GM19035 (cell line): ENCODE data around the gene USPL1.
A peak's percentile ranks its signal among the peaks of the same experiment; 100 is the strongest.
"Not testable (repeated sequence)": the region's sequence is repeated elsewhere in the genome, so short reads cannot be mapped to it uniquely, and the experiment has no call there.

ENCODE experiments used
- ATAC-seq: cut with Tn5 transposase; IDR thresholded peaks from one replicate; pipeline ENCODE4 v1.9.1; 2021; ENCODE audit not compliant: unreplicated experiment

The USPL1 gene

DNA sequence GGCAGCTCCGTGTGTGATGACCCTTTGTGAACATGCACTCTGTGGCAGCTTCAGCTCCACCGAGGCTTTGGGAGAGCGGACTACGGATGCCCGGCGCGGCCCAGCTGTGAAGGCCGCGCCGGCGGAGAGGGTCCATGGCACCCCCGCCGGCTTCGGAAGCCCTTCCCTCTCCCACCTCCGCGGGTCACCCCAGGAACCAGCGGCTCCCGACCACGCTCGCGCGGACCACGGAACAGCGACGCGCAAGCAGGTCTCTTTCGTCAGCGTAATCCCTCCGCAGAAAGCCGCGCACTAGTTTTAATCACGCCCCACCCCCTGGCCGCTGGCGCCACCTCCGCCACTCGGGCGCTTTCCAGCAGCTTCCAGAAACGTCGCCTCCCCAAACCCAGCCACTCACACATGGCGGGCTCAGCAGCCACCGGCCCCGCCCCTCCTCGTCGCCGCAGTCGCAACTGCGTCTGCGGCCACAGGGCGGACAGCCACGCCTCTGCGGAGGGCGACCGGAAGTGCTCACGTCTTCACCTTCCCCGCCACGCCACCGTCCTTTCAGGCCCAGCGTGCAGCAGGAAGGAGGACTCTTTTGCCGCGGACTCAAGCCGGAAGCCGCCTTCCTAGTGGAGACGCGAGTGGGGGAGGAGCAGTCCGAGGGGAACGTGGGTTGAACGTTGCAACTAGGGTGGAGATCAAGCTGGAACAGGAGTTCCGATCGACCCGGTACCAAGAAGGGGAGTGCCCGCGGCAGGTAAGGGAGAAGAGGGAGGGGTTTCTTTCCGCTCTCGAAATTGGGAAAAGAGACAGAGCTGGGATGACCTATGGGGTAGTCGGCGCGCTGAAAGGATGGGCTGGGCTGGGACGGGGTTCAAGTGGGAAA lies at the start of gene USPL1:
USPL1 (plus strand) TSS at position 606 of the 871 bp plus-strand sequence. CDS start 3,221 bp downstream, outside the sequence.
- peak; percentile 86 for ATAC-seq

DNA sequence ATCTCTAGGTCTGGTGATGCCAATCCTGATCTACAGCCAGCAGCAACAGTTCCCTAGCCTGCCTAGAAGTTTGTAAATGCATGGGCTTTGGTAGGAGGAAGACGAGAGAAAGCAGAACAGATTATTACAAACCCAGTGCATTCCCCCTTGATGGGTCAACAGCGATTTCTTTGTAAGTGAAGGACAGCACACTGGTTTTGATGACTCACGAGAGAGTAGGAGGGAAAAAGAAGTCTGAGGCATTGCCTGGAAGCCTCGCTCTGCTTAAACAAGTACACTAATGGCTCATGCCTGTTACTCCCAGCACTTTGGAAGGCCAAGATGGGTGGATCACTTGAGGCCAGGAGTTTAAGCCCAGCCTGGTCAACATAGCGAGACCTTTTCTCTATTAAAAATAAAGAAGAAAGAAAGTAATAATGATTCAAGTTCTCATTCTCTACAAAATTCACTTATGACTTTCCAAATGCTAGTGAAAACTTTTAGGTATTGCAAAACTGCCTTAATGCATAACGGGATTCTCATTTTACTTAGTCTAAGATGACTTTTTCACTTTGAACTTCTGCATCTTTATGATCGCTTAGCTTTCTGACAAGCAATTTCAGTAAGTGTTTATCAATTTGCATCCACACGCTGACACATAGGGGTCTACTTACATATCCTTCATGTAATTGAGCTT lies 47.7 kb upstream of the USPL1 start:
- ATAC-seq = no peak

DNA sequence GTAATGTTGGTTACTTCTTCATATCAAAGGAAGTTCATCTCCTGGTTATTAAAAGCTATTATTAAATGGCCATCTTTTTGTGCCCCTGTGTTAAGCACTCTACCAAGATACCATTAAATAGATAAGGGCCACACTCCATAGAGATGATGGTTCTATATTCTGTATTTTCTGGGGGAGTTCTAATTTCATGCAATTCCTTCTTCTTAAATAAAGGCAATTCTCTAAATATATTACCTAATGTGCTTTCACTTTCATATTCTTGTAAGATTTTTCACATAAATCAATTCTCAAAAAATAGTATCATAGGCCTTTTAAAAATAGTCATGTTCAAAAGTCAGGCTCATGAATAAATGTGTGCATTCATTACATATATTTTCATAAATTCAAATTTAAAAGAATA lies 47.0 kb upstream of the USPL1 start:
- ATAC-seq = no peak

DNA sequence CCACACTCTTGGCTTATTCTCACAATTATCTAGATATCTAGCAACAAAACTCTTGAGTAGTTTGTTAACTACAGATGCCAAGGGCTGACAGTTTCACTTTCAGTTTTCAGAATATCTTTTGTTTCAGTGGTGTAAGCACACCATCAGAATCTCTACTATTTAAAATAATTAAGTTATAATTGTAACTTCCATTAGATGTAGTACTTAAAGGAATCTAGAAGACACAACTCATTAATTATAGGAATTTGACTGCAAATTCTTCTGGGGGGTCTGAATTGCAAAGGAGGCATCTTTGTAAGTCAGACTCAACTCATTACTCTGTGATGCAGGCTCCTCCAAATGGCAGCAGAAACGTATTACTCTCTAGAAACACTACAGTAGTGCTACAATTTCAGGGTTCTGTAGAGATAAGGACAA lies 44.9 kb upstream of the USPL1 start:
- peak; percentile 64 for ATAC-seq

DNA sequence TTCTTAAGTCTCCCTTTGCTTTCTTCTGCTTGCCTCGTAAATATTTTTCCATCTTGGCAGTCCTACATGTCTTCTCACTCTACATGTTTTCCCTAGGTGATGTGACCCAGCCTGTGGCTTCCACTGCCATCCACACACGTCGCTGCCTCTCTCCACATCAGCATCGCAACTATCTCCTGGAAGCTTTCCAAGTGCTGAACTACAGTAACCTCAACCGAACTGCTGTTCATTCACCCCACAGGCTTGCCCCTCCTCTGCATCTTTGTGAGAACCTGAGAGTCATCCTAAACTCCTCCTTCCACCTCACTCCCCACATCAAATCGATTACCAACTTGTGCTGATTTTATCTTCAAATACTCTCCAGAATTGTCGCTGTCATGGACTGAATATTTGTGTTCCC lies 41.2 kb upstream of the USPL1 start:
- no peak for ATAC-seq

DNA sequence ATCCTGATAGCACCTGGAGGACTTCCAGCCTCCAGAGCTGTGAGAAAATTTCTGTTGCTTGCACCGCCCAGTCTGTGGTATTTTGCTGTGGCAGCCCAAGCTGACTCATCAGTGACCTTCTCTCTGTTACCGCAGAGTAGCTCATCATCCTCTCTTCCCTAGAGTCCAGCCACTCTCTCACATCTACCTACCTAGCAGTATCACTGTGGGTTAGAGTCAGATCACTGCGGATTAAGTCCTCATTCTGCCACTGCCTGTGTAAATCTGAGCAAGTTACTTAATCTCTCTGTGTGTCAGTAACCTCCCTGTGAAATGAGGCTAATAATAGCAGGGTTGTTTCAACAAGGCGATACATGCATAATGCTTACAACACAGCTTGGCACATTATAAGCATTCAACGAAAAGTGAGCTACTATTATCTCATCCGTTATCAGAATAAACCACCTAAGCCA lies 40.3 kb upstream of the USPL1 start:
- ATAC-seq = peak; percentile 79

DNA sequence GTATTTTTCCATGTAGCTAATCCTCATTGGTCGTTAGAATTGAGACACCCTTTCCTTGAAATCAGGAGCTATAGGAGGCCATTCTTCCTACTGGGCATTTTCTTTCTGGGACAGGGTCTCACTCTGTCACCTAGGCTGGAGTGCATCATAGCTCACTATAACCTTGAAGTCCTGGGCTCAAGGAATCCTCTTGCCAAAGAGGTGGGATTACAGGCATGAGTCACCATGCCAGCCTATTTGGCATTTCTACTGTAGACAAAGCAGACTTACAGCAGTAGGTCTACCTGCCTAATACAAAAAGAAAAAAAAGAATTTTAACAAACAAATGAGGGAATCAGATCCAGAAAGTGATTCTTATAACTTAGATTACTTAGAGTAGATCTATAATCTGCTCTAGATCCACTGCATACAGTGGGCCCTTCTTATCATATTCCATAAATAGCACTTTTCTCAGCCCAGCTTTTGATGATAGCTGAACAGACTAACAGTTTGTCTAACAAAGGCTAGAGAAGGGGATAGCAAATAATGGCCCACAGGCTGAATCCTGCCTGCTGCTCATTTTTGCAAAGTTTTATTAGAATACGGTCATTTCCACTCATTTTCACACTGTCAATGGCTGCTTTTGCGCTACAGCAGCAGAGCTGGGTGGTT lies 36.7 kb upstream of the USPL1 start:
- ATAC-seq = no peak

DNA sequence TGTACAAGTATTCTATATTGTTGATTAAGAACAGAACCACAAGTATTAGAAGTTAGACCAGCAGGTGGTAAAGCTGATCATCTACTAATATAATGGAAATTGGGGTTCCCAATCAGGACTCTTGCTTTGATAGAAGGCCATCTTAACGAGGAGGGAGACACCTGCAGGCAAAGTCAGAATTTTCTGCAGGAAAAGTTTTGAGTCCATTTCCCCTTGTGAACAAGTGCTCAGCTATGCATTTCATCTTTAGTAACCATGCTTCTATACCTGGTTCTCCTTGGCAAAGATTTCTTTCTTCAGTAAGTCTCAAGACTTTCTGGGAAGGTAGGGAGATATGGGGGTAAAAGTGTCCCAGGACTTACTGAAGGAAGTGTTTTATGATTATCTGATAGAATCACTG lies 36.1 kb upstream of the USPL1 start:
- no peak for ATAC-seq

DNA sequence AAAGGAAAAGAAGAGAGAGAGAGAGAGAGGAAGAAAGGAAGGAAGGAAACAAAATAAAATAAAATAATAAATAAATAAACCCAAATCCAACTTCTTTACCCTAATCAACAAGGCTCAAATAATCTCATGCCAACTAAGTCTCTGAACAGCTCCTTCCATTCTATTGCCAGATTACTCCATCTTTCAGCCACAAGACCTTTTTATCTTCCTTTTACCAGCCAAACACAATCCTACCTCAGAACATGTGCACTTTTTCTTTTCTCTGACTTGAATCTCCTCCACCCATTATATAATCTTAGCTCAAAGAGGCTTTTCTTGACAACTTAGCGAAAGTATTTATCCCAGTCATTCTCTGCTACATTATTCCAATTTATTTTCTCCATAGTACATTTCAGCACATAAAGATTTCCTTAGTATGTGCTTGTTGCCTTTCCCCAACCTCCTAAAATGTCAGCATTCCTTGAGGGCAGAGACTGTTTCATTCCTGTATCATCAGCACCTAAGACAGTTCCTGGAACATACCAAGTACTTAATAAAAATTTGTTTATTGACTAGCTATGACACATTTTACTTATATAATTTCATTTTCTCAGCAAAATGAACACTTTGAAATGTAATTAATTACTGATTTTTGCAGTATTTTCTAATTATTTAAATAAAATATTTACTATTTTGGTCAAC lies 33.5 kb upstream of the USPL1 start:
- no peak for ATAC-seq

DNA sequence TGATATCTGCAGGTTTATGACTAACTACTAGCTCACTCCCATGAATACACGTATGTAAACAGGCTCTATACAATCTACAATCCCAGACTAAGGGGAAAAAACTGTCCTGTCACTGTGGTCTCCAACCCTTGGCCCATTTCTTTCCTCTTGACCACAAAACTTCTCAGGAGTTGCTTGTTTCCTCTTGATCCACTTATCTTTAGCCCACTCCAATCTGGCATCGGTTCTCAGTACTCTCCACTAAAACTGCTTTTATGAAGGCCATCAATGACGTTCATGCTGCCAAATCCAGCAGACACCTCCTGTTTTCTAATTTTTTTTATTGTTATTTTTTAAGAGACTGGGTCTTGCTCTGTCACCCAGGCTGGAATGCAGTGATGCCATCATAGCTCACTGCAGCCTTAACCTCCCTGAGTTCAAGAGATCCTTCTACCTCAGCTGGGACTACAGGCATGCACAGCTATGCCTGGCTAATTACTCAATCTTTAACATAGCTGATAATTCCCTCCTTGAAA lies 31.9 kb upstream of the USPL1 start:
- no peak for ATAC-seq

DNA sequence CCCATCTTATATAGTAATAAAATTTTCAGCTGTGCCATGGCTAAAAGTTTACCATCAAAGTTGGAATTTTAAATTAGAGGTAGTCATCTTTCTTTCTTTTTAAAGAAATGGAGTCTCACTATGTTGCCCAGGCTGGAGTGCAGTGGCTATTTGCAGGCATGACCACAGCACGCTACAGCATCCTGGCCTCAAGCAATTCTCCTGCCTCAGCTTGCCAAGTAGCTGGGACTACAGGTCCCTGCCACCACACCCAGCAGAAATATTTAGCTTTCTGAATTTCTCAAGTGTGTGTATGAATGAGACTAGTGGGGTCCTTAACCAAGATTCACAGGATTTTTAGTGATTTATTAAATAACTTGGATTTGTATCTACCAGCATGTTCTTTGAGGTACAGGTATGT lies 30.5 kb upstream of the USPL1 start:
- no peak for ATAC-seq

DNA sequence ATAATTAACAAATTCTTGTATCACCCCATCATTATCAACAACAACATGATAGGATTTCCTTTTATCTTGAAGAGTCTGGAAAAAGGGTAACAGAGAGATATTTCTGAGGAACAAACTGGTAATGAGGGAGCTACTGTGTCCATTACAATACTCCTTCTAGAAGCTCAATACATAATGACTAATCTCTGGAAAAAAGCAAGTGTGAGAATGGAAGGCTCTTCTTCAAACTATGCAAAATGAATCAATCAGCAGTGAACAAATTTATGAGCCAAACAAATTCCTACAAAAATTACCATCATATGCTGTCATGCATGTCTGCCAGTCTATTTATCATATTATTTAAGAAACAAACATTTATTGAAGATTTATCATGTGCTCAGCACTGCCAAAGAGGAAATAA lies 30.0 kb upstream of the USPL1 start:
- no peak for ATAC-seq

DNA sequence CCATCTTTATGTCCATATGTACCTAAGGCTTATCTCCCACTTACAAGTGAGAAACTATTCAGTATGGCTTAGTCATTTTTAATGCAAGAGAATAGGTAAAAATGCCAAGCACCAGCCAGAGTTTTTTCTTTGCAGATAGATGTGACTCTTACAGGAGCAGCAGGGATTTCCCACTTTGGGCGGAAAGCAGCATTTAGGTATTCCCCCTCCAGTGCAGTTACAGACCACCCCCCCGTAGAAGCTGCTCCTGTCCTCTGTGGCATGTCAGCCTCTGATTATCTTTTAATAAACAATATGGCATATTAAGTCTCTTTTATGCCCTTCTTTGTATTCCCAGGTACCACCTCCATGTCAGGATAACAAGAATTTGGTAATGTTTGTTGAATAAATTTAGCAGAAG lies 24.7 kb upstream of the USPL1 start:
- ATAC-seq = no peak

DNA sequence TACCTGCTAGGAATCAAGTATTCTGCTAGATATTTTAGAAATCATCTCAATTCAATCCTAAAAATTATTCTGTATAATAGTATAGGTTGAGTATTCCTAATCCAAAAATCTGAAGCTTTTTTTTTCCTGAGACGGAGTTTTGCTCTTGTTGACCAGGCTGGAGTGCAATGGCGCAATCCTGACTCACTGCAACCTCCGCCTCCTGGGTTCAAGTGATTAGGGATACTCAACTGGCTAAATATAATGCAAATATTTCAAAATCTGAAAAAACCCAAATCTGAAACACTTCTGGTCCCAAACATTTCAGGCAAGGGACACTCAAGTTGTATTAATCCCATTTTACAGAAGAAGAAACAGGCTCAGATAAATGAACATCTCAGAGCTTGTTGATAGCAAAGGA lies 17.2 kb upstream of the USPL1 start:
- ATAC-seq = no peak

DNA sequence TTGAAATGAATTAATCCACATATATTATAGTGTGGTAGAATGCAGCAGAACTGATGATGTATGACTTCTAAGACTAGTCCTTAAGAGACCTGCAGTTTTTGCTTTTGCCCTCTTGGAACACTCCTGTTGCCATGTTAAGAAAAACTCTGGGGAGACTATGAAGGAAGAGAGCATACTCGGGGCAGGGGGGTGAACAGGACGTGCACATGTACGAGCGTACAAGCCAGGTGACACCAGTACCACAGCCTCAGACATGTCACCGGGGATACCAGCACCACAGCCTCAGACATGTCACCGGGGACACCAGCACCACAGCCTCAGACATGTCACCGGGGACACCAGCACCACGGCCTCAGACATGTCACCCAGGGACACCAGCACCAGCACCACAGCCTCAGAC lies 15.9 kb upstream of the USPL1 start:
- ATAC-seq = no peak

DNA sequence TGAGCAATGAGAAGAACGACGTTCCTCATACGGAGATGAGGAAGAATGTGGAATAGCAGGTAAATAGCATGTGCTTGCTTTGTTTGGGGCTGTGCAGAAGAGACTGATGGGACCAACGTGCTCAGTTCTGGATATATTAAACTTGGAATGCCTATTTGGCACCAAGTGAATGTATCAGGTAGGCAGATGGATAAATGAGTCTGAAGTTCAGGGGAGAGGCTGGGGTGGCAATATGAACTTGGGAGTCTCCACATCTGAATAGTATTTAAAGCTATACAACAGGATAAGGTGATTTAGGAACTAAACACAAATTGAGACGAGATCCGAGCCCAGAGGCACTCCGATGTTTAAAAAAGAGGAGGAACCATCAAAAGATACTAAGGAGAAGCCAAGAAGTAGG lies 12.7 kb upstream of the USPL1 start:
- no peak for ATAC-seq

DNA sequence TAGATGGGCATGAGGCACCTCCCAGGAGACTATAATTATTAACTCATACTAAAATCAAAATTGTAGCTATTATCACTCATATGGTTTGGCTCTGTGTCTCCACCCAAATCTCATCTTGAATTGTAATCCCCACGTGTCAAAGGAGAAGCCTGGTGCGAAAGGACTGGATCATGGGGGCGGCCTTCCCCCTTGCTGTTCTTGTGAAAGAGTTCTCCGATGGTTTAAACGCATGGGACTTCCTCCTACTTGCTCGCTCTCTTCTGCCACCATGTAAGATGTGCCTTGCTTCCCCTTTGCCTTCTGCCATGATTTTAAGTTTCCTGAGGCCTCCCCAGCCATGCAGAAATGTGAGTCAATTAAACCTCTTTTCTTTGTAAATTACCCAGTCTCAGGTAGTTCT lies 10.5 kb upstream of the USPL1 start:
- ATAC-seq = not testable (repeated sequence)

DNA sequence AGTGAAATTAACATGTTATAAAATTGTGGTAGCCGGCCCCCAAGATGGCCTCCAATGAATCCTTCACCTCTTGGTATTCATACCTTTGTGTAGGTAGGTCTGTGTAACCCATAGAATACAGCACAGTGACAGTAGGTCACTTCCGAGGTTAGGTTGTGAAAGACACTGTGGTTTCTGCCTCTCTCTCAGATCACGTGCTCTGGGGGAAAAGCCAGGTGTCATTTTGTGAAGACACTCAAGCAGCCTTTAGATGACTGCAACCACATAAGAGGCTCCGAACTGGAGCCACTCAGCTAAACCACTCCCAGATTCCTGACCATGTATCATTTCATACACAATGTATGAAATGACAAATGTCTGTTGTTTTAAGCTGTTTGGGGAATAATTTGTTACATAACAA lies 9.8 kb upstream of the USPL1 start:
- ATAC-seq = peak; percentile 98

DNA sequence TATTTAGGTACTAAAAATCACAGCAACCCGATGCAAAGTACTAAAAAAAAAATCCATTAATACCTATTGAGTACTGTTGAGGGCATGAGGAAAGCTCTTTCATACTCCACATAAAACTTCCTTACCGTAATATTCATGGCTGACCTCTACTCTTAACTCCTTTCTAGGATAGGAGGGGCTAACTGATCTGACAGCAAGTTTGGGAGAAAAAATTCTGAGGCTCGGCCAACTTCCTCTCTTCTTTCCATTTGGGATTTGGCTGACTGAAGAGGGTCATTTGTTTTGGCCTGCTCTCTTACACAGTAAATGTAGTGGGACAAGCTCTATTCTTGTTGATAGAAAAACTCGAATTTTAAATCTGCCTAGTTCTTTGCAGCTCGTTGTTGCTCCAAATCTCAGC lies 9.4 kb upstream of the USPL1 start:
- ATAC-seq = no peak

DNA sequence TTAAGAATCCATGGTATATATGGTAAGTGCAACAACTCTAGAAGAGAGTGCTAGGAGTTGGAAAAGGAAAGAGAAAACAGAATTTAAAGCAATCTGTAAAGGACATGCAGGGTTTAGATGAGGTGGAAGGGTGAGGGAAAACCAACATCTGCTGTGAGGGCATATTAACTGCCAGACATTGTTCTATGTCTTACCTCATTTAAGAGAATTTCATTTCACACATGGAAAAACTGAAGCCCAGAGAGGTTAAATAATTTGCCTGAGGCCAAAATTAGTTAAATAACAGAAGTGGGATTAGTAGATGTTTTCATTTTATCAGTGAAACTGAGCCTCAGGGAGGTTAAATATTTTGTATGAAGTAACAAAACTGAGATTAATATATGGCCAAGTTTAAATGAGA lies 7.4 kb upstream of the USPL1 start:
- ATAC-seq = no peak

DNA sequence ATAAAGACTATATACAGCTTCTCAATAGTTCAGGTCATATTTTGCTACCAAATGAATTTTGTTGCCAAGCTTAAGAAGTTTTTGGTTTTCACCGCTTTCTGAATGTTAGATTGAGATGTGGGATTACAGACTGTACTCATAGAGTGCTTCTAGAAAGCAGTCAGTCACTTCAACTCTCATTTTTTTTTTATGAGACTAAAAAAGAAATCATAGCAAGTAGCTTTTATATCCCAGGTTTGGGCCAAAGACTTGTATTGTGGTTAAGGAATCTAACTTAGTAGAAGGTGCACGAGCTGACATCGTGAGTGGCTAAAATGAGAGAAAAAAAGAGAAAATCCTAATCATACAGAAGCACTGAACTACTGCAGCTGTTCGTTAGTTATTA lies 2.2 kb upstream of the USPL1 start:
- no peak for ATAC-seq
